Activated CD4-positive, alpha-beta T cell treated with anti-CD3 and anti-CD28 coated beads, Interleukin-2, amount 10 ng/mL, durations not matched to agents 24 days and 14 days (primary cell): Measurements from ENCODE around the gene MRM2. TPM values are rescaled to one million over a fixed set of nuclear protein-coding genes. Genes with fewer than 3 reads are reported as not detected.

Experiments
- DNase-seq: peaks from one replicate; pipeline ENCODE4 v3.0.0; 2022
- H3K27ac Mint-ChIP-seq: one replicate; pipeline ENCODE4 v1.8.0; 2022; ENCODE audit warnings: mild to moderate bottlenecking, mixed read lengths
- H3K27me3 Mint-ChIP-seq: one replicate; pipeline ENCODE4 v1.8.0; 2022; ENCODE audit warnings: mixed read lengths
- H3K36me3 Mint-ChIP-seq: one replicate; pipeline ENCODE4 v1.8.0; 2022; ENCODE audit warnings: low read depth, mild to moderate bottlenecking, mixed read lengths
- H3K4me1 Mint-ChIP-seq: one replicate; pipeline ENCODE4 v1.8.0; 2021; ENCODE audit warnings: mixed read lengths
- H3K4me3 Mint-ChIP-seq: one replicate; pipeline ENCODE4 v1.8.0; 2022; ENCODE audit warnings: mild to moderate bottlenecking, moderate library complexity, mixed read lengths
- H3K9me3 Mint-ChIP-seq: one replicate; pipeline ENCODE4 v1.8.0; 2021; ENCODE audit warnings: mixed read lengths
- intact Hi-C: fragments of 100-400 bp; cut with micrococcal nuclease; formaldehyde crosslinking; loops from one replicate; pipeline ENCODE4 v1.15.1; 2023
- total RNA-seq: library from RNA; stranded (reverse); gene quantifications from 2 replicates; pipeline ENCODE4 v1.2.3, GENCODE V29; 2022

The MRM2 gene
- total RNA-seq, 1 donor from 2014 or later: 47.9 TPM

- intact Hi-C loops: no loop called here
- Mint-ChIP-seq H3K27ac (no peak overlapping the region), H3K36me3 (peaks cover 15% of the 10 kb centered on the region)
Observed at GRCh38 chr7:2247141-2247995, 5.4 kb upstream of the MRM2 start.

GRCh38 chr7:2245883-2246675 lies 4.1 kb upstream of the MRM2 start:
- Mint-ChIP-seq H3K36me3 (peaks cover 12% of the 10 kb centered on the region), H3K4me3 (no peak overlapping the region), H3K27me3 (no peaks in the 10 kb centered on the region), H3K27ac (no peak overlapping the region), H3K4me1 (peaks cover 26% of the 10 kb centered on the region), H3K9me3 (no peaks in the 10 kb centered on the region)
- intact Hi-C loops: no loop called here
- no peak for DNase-seq

More at GRCh38 chr7:2247141-2247995, 5.4 kb upstream of the MRM2 start:
- H3K27me3 Mint-ChIP-seq: no peaks in the 10 kb centered on the region
- DNase-seq: peak; percentile 77
- peaks cover 26% of the 10 kb centered on the region for H3K4me1 Mint-ChIP-seq
- no peaks in the 10 kb centered on the region for H3K9me3 Mint-ChIP-seq
- H3K4me3 Mint-ChIP-seq: no peak overlapping the region

- H3K4me1 Mint-ChIP-seq: peaks cover 23% of the 10 kb centered on the region
Observed at GRCh38 chr7:2244404-2244995, 2.5 kb upstream of the MRM2 start.

GRCh38 chr7:2243458-2243857 lies 1.5 kb upstream of the MRM2 start:
- Mint-ChIP-seq H3K9me3 (no peaks in the 10 kb centered on the region), H3K4me1 (peaks cover 14% of the 10 kb centered on the region), H3K27me3 (no peaks in the 10 kb centered on the region), H3K27ac (no peak overlapping the region), H3K4me3 (peak overlapping the region; percentile 96), H3K36me3 (peaks cover 10% of the 10 kb centered on the region)
- intact Hi-C loops: loop anchor here (2.0 kb wide), 1 partner anchor 71 kb away; the partner anchor contains the start of gene SNX8
- DNase-seq: no peak

More at GRCh38 chr7:2244404-2244995, 2.5 kb upstream of the MRM2 start:
- intact Hi-C loops: no loop called here
- Mint-ChIP-seq H3K9me3 (no peaks in the 10 kb centered on the region), H3K4me3 (no peak overlapping the region), H3K36me3 (peaks cover 11% of the 10 kb centered on the region), H3K27me3 (no peaks in the 10 kb centered on the region), H3K27ac (no peak overlapping the region)
- no peak for DNase-seq

- H3K27me3 Mint-ChIP-seq: no peaks in the 10 kb centered on the region
- peak; percentile 77 for DNase-seq
Observed at GRCh38 chr7:2242541-2243429, 780 bp upstream of the MRM2 start.

GRCh38 chr7:2239242-2239641 lies 2.8 kb downstream of the MRM2 start:
- no peaks in the 10 kb centered on the region for H3K9me3 Mint-ChIP-seq
- no peak overlapping the region for H3K27ac Mint-ChIP-seq
- peaks cover 34% of the 10 kb centered on the region for H3K36me3 Mint-ChIP-seq
- no peaks in the 10 kb centered on the region for H3K27me3 Mint-ChIP-seq
- intact Hi-C loops: no loop called here
- no peak for DNase-seq
- peak overlapping the region; percentile 39 for H3K4me3 Mint-ChIP-seq
- peaks cover 6% of the 10 kb centered on the region for H3K4me1 Mint-ChIP-seq

More at GRCh38 chr7:2242541-2243429, 780 bp upstream of the MRM2 start:
- peak overlapping the region; percentile 96 for H3K4me3 Mint-ChIP-seq
- H3K27ac Mint-ChIP-seq: peak overlapping the region; percentile 89
- intact Hi-C loops: loop anchor here (1.0 to 2.0 kb wide), 3 partner anchors 10 to 111 kb away; partner anchors contain the start of genes MAD1L1 and SNX8
- H3K4me1 Mint-ChIP-seq: peaks cover 11% of the 10 kb centered on the region
- H3K36me3 Mint-ChIP-seq: peaks cover 14% of the 10 kb centered on the region
- no peaks in the 10 kb centered on the region for H3K9me3 Mint-ChIP-seq

GRCh38 chr7:2237109-2237602 lies 4.8 kb downstream of the MRM2 start:
- intact Hi-C loops: no loop called here
- H3K9me3 Mint-ChIP-seq: no peaks in the 10 kb centered on the region
- no peak overlapping the region for H3K4me3 Mint-ChIP-seq
- no peak for DNase-seq
- no peaks in the 10 kb centered on the region for H3K27me3 Mint-ChIP-seq
- peaks cover 8% of the 10 kb centered on the region for H3K4me1 Mint-ChIP-seq
- peak overlapping the region; percentile 8 for H3K27ac Mint-ChIP-seq
- peaks cover 37% of the 10 kb centered on the region for H3K36me3 Mint-ChIP-seq

GRCh38 chr7:2233926-2234325 lies 8.1 kb downstream of the MRM2 start:
- peaks cover 37% of the 10 kb centered on the region for H3K36me3 Mint-ChIP-seq
- H3K4me1 Mint-ChIP-seq: peaks cover 21% of the 10 kb centered on the region
- H3K27me3 Mint-ChIP-seq: no peaks in the 10 kb centered on the region
- intact Hi-C loops: loop anchor here (5.0 kb wide), 4 partner anchors 118 to 667 kb away; partner anchors contain the start of genes CHST12 and EIF3B
- DNase-seq: no peak
- H3K4me3 Mint-ChIP-seq: peak overlapping the region; percentile 58
- H3K9me3 Mint-ChIP-seq: no peaks in the 10 kb centered on the region
- no peak overlapping the region for H3K27ac Mint-ChIP-seq

- no peaks in the 10 kb centered on the region for H3K9me3 Mint-ChIP-seq
- no peaks in the 10 kb centered on the region for H3K27me3 Mint-ChIP-seq
- H3K27ac Mint-ChIP-seq: peak within 1 kb of the TSS; percentile 87
- peaks cover 20% of the 10 kb centered on the region for H3K4me1 Mint-ChIP-seq
- H3K36me3 Mint-ChIP-seq: peaks cover 29% of the 10 kb centered on the region
- peak; percentile 98 for DNase-seq
- H3K4me3 Mint-ChIP-seq: peak within 1 kb of the TSS; percentile 88
- intact Hi-C loops: loop anchor here (1.0 to 5.0 kb wide), 5 partner anchors 9 to 666 kb away; partner anchors contain the start of genes CHST12, EIF3B, MRM2 and NUDT1
Observed at GRCh38 chr7:2232766-2233520, 9.1 kb downstream of the MRM2 start, which contains the start of gene MAD1L1. Gene MAD1L1, minus strand, starts transcription at chr7:2232945. Its CDS starts 2,812 bp downstream, at chr7:2230133.

- peak; percentile 78 for DNase-seq
- Mint-ChIP-seq H3K9me3 (no peaks in the 10 kb centered on the region), H3K4me3 (peak overlapping the region; percentile 88), H3K27ac (peak overlapping the region; percentile 77), H3K27me3 (no peaks in the 10 kb centered on the region), H3K4me1 (peaks cover 20% of the 10 kb centered on the region), H3K36me3 (peaks cover 25% of the 10 kb centered on the region)
- intact Hi-C loops: loop anchor here (1.0 to 5.0 kb wide), 5 partner anchors 10 to 665 kb away; partner anchors contain the start of genes CHST12, EIF3B, MRM2 and NUDT1
Observed at GRCh38 chr7:2231992-2232765, 9.8 kb downstream of the MRM2 start.

- Mint-ChIP-seq H3K4me3 (no peak overlapping the region), H3K27ac (no peak overlapping the region), H3K9me3 (no peaks in the 10 kb centered on the region), H3K36me3 (peaks cover 24% of the 10 kb centered on the region), H3K4me1 (peaks cover 21% of the 10 kb centered on the region), H3K27me3 (no peaks in the 10 kb centered on the region)
- DNase-seq: no peak
- intact Hi-C loops: loop anchor here (5.0 kb wide), 4 partner anchors 119 to 664 kb away; partner anchors contain the start of genes CHST12 and EIF3B
Observed at GRCh38 chr7:2230882-2231281, 11.1 kb downstream of the MRM2 start.
